Breast epithelium (tissue), 4 donors: ENCODE results near the gene GREM1. TPM values are rescaled to one million over a fixed set of nuclear protein-coding genes. Genes with fewer than 3 reads are reported as not detected.

Source experiments
- DNase-seq, 2 donors: peaks; one replicate each; pipeline ENCODE4 v3.0.0-alpha.2; 2019; ENCODE audit warnings: low spot score in 2 of 2
- H3K27ac ChIP-seq, 2 donors: fragments of 200-600 bp; sonication (generic) in 1 of 2; one replicate each; pipeline ENCODE4 v1.5.1; 2016 to 2019; ENCODE audit warnings: mild to moderate bottlenecking in 1 of 2
- H3K27me3 ChIP-seq, 2 donors: fragments of 200-600 bp; sonication (generic) in 1 of 2; one replicate each; pipeline versions ENCODE4 v1.5.1 to v1.6.0; 2017 to 2019; ENCODE audit warnings: control low read depth in 1 of 2, mild to moderate bottlenecking in 1 of 2
- H3K36me3 ChIP-seq: fragments of 200-600 bp; one replicate; pipeline ENCODE4 v1.5.1; 2019
- H3K4me1 ChIP-seq, 2 donors: fragments of 200-600 bp; sonication (generic); one replicate each; pipeline ENCODE4 v1.5.1; 2016 to 2019; ENCODE audit warnings: control low read depth in 1 of 2
- H3K4me3 ChIP-seq, 3 donors: fragments of 200-600 bp; sonication (generic); 1 replicate in 2 of 3; 2 replicates in 1 of 3; pipeline ENCODE4 v1.5.1; 2016 to 2019; ENCODE audit warnings: mild to moderate bottlenecking in 3 of 3, moderate library complexity in 2 of 3
- H3K9me3 ChIP-seq, 2 donors: fragments of 200-600 bp; sonication (generic) in 1 of 2; one replicate each; pipeline ENCODE4 v1.5.1; 2016 to 2019; ENCODE audit warnings: control low read depth in 1 of 2
- CTCF ChIP-seq, 3 donors: fragments of 450-650 bp; IDR thresholded peaks; one replicate each; pipeline ENCODE4 v1.5.1; 2016 to 2017; ENCODE audit warnings: antibody characterized with exemption in 3 of 3, mild to moderate bottlenecking in 3 of 3, moderate library complexity in 3 of 3
- POLR2A ChIP-seq: fragments of 450-650 bp; IDR thresholded peaks from one replicate; pipeline ENCODE4 v1.6.1; 2016; ENCODE audit warnings: antibody characterized with exemption, mild to moderate bottlenecking, moderate library complexity
- POLR2AphosphoS5 ChIP-seq, 3 donors: sonication (generic); formaldehyde crosslinking; IDR thresholded peaks; one replicate each; pipeline ENCODE4 v1.6.1; 2017; ENCODE audit warnings: antibody characterized with exemption in 3 of 3
- intact Hi-C: fragments of 100-400 bp; cut with DNase I; formaldehyde crosslinking; loops from one replicate; pipeline ENCODE4 v1.15.1; 2023; ENCODE audit warnings: low total_unique reads
- total RNA-seq, 3 donors: library from RNA; depleted of rRNA; stranded (reverse); fragments of >200 nt; gene quantifications; one replicate each; pipeline ENCODE4 v1.1.0, GENCODE V29; 2016

GREM1 gene
- total RNA-seq, 3 donors from 2014 or later, result 1.4 to 21.3 (median 2.5) TPM

- intact Hi-C loops, result no loop called here
- DNase-seq, result no peak
- H3K27me3 ChIP-seq, result no peaks in the 10 kb centered on the region
- H3K4me3 ChIP-seq, result no peak overlapping the region
- no peak overlapping the region for H3K27ac ChIP-seq
- H3K9me3 ChIP-seq, result peaks cover 0 to 6% of the 10 kb centered on the region in 2 donors
- H3K4me1 ChIP-seq, result no peaks in the 10 kb centered on the region
- H3K36me3 ChIP-seq, result no peaks in the 10 kb centered on the region
- TF ChIP-seq POLR2AphosphoS5 (IDR thresholded peaks at IDR 0.05) (no peak), POLR2A (no peak), CTCF (IDR thresholded peaks at IDR 0.05) (no peak)
Measured at GRCh38 chr15:32774022-32774421, 56.2 kb downstream of the GREM1 start.

- Histone ChIP-seq H3K36me3 (no peaks in the 10 kb centered on the region), H3K4me3 (no peak overlapping the region), H3K9me3 (peaks cover 0 to 11% of the 10 kb centered on the region in 2 donors), H3K4me1 (no peaks in the 10 kb centered on the region), H3K27me3 (no peaks in the 10 kb centered on the region), H3K27ac (no peak overlapping the region)
- DNase-seq, result no peak
- intact Hi-C loops, result no loop called here
- TF ChIP-seq CTCF (IDR thresholded peaks at IDR 0.05), result no peak
Measured at GRCh38 chr15:32775103-32775502, 57.3 kb downstream of the GREM1 start.

GRCh38 chr15:32778391-32779176, 60.8 kb downstream of the GREM1 start:
- no peaks in the 10 kb centered on the region for H3K4me1 ChIP-seq
- TF ChIP-seq POLR2AphosphoS5 (IDR thresholded peaks at IDR 0.05), result no peak
- no peak for TF ChIP-seq POLR2A
- no peak for TF ChIP-seq CTCF (IDR thresholded peaks at IDR 0.05)
- peaks cover 0 to 11% of the 10 kb centered on the region in 2 donors for H3K9me3 ChIP-seq
- no peaks in the 10 kb centered on the region for H3K27me3 ChIP-seq
- no peak overlapping the region for H3K27ac ChIP-seq
- H3K4me3 ChIP-seq, result no peak overlapping the region
- intact Hi-C loops, result no loop called here
- no peak for DNase-seq
- no peaks in the 10 kb centered on the region for H3K36me3 ChIP-seq

- no peak for DNase-seq
- no peak overlapping the region for H3K4me3 ChIP-seq
- H3K4me1 ChIP-seq, result no peaks in the 10 kb centered on the region
- H3K9me3 ChIP-seq, result peaks cover 0 to 11% of the 10 kb centered on the region in 2 donors
- H3K36me3 ChIP-seq, result no peaks in the 10 kb centered on the region
- intact Hi-C loops, result no loop called here
- H3K27ac ChIP-seq, result no peak overlapping the region
- no peaks in the 10 kb centered on the region for H3K27me3 ChIP-seq
- TF ChIP-seq POLR2A (no peak), CTCF (IDR thresholded peaks at IDR 0.05) (no peak), POLR2AphosphoS5 (IDR thresholded peaks at IDR 0.05) (no peak)
Measured at GRCh38 chr15:32781781-32782180, 64.0 kb downstream of the GREM1 start.

- intact Hi-C loops, result no loop called here
- no peak overlapping the region for H3K27ac ChIP-seq
- no peaks in the 10 kb centered on the region for H3K4me1 ChIP-seq
- no peaks in the 10 kb centered on the region for H3K36me3 ChIP-seq
- TF ChIP-seq POLR2A, result no peak
- TF ChIP-seq POLR2AphosphoS5 (IDR thresholded peaks at IDR 0.05), result no peak
- TF ChIP-seq CTCF (IDR thresholded peaks at IDR 0.05), result no peak
- H3K4me3 ChIP-seq, result no peak overlapping the region
- DNase-seq, result no peak
- H3K27me3 ChIP-seq, result no peaks in the 10 kb centered on the region
- H3K9me3 ChIP-seq, result no peaks in the 10 kb centered on the region
Measured at GRCh38 chr15:32784581-32784980, 66.8 kb downstream of the GREM1 start.
